ENCODE results near the gene ACP7. TPM values are rescaled to one million over a fixed set of nuclear protein-coding genes. Genes with fewer than 3 reads are reported as not detected.

The ACP7 gene
- total RNA-seq, 4 donors from 2014 or later, result 0.55 TPM; not detected in 3

- H3K9me3 ChIP-seq, result no peaks in the 10 kb centered on the region
- DNase-seq, result no peak
- H3K36me3 ChIP-seq, result no peaks in the 10 kb centered on the region
- H3K4me1 ChIP-seq, result no peaks in the 10 kb centered on the region
- TF ChIP-seq, protein P1, sequence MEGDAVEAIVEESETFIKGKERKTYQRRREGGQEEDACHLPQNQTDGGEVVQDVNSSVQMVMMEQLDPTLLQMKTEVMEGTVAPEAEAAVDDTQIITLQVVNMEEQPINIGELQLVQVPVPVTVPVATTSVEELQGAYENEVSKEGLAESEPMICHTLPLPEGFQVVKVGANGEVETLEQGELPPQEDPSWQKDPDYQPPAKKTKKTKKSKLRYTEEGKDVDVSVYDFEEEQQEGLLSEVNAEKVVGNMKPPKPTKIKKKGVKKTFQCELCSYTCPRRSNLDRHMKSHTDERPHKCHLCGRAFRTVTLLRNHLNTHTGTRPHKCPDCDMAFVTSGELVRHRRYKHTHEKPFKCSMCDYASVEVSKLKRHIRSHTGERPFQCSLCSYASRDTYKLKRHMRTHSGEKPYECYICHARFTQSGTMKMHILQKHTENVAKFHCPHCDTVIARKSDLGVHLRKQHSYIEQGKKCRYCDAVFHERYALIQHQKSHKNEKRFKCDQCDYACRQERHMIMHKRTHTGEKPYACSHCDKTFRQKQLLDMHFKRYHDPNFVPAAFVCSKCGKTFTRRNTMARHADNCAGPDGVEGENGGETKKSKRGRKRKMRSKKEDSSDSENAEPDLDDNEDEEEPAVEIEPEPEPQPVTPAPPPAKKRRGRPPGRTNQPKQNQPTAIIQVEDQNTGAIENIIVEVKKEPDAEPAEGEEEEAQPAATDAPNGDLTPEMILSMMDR (IDR thresholded peaks at IDR 0.05), result no peak
- TF ChIP-seq POLR2A (IDR thresholded peaks at IDR 0.05), result no peak
- no peak overlapping the region for H3K4me3 ChIP-seq
- no peaks in the 10 kb centered on the region for H3K27me3 ChIP-seq
- intact Hi-C loops (cut with DNase I; ENCODE audit: low total_unique reads), result no loop called here
- no peak overlapping the region for H3K27ac ChIP-seq
These were observed 6.8 kb upstream of the ACP7 start for GRCh38 chr19:39077323-39077722.

DNA sequence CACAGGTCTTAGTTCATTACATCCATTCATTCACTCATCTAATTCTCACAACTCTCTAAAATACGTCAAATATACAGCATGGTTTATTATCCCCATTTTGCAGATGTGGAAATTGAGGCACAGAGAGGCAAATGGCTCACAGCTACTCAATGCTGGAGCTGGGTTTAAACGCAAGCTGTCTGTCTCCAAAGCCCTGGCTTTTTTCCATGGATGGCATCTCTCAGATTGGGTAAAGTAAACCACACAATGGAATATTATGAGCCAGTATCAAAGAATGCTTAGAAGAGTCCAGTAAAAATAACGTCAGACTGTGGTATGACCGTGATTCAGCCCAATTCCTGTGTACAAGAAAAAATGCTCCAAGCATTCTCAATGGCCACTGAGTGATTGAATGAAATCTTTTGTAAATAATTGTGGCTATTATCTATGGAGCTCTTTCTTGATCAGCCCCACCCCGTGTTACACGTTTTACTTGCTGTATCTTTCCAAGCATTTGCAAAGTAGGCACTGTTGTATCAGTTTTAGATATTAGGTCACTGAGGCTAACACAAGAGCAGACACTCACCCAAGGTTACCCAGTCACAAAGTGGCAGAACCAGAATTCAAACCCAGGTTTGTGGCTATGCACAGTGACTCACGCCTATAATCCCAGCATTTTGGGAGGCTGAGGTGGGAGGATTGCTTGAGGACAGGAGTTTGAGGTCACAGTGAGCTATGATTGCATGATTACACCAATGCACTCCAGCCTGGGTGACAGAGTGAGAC lies 5.5 kb upstream of the ACP7 start:
- H3K27me3 ChIP-seq, result peaks cover 0 to 6% of the 10 kb centered on the region in 2 donors
- TF ChIP-seq, protein P1 (IDR thresholded peaks at IDR 0.05), result no peak
- TF ChIP-seq POLR2A (IDR thresholded peaks at IDR 0.05), result no peak
- H3K36me3 ChIP-seq, result no peaks in the 10 kb centered on the region
- H3K9me3 ChIP-seq, result no peaks in the 10 kb centered on the region
- no peak overlapping the region for H3K4me3 ChIP-seq
- peaks cover 0 to 4% of the 10 kb centered on the region in 2 donors for H3K4me1 ChIP-seq
- no peak overlapping the region for H3K27ac ChIP-seq
- DNase-seq, result no peak
- intact Hi-C loops (cut with DNase I; ENCODE audit: low total_unique reads), result no loop called here

DNA sequence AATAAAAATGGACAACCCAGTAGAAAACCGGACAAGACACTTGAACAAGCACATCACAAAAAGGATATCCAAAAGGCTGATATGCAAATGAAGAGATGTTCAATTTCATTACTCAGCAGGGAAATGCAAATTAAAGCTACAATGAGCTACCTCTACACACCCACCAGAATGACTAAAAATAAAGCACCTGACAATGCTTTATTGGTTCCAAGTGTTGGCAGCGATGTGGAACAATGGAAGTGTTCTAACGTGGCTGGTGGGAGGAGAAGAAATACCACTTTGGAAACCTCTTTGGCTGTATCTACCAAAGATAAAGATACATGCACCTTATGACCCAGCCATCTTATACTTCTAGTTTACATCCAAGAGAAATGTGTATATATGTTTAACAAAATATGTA lies 3.7 kb upstream of the ACP7 start:
- Histone ChIP-seq H3K9me3 (no peaks in the 10 kb centered on the region), H3K4me3 (no peak overlapping the region), H3K27ac (no peak overlapping the region), H3K4me1 (peaks cover 0 to 9% of the 10 kb centered on the region in 2 donors), H3K36me3 (no peaks in the 10 kb centered on the region), H3K27me3 (peaks cover 0 to 15% of the 10 kb centered on the region in 2 donors)
- intact Hi-C loops (cut with DNase I; ENCODE audit: low total_unique reads), result no loop called here
- no peak for DNase-seq
- TF ChIP-seq POLR2A (IDR thresholded peaks at IDR 0.05), result no peak

GRCh38 chr19:39082167-39082566 lies 2.0 kb upstream of the ACP7 start:
- H3K9me3 ChIP-seq, result no peaks in the 10 kb centered on the region
- H3K27me3 ChIP-seq, result peaks cover 0 to 15% of the 10 kb centered on the region in 2 donors
- no peak for TF ChIP-seq POLR2A (IDR thresholded peaks at IDR 0.05)
- TF ChIP-seq, protein P1 (IDR thresholded peaks at IDR 0.05), result no peak
- H3K36me3 ChIP-seq, result no peaks in the 10 kb centered on the region
- no peak overlapping the region for H3K27ac ChIP-seq
- no peak for DNase-seq
- no peak overlapping the region for H3K4me3 ChIP-seq
- peaks cover 0 to 9% of the 10 kb centered on the region in 2 donors for H3K4me1 ChIP-seq
- intact Hi-C loops (cut with DNase I; ENCODE audit: low total_unique reads), result no loop called here

- no peak for TF ChIP-seq POLR2A (IDR thresholded peaks at IDR 0.05)
- TF ChIP-seq, protein P1 (IDR thresholded peaks at IDR 0.05), result no peak
- intact Hi-C loops (cut with DNase I; ENCODE audit: low total_unique reads), result no loop called here
These were observed 1.2 kb upstream of the ACP7 start for GRCh38 chr19:39082745-39083598.

More at GRCh38 chr19:39082745-39083598, 1.2 kb upstream of the ACP7 start:
- H3K4me1 ChIP-seq, result peaks cover 0 to 9% of the 10 kb centered on the region in 2 donors
- H3K27me3 ChIP-seq, result peaks cover 0 to 15% of the 10 kb centered on the region in 2 donors
- H3K27ac ChIP-seq, result no peak overlapping the region
- no peak for DNase-seq
- H3K4me3 ChIP-seq, result no peak overlapping the region
- no peaks in the 10 kb centered on the region for H3K9me3 ChIP-seq
- no peaks in the 10 kb centered on the region for H3K36me3 ChIP-seq
